Peyer's patch (tissue), 4 donors: Measurements from ENCODE around the gene GLI3.

Experiments
- POLR2A ChIP-seq, 2 donors: fragments of 450-650 bp; IDR thresholded peaks; one replicate each; pipeline ENCODE4 v1.5.1; 2017; ENCODE audit warnings: antibody characterized with exemption in 2 of 2, mild to moderate bottlenecking in 2 of 2, moderate library complexity in 2 of 2
- TF ChIP-seq, protein P1 (sequence below), 6 experiments: fragments of 450-650 bp in 4 of 6; fragments of 200-600 bp in 2 of 6; sonication (generic) in 1 of 6; IDR thresholded peaks; one replicate each; pipeline ENCODE4 v1.5.1; 2017 to 2019; ENCODE audit warnings: antibody characterized with exemption in 6 of 6, mild to moderate bottlenecking in 3 of 6, moderate library complexity in 1 of 6

DNA sequence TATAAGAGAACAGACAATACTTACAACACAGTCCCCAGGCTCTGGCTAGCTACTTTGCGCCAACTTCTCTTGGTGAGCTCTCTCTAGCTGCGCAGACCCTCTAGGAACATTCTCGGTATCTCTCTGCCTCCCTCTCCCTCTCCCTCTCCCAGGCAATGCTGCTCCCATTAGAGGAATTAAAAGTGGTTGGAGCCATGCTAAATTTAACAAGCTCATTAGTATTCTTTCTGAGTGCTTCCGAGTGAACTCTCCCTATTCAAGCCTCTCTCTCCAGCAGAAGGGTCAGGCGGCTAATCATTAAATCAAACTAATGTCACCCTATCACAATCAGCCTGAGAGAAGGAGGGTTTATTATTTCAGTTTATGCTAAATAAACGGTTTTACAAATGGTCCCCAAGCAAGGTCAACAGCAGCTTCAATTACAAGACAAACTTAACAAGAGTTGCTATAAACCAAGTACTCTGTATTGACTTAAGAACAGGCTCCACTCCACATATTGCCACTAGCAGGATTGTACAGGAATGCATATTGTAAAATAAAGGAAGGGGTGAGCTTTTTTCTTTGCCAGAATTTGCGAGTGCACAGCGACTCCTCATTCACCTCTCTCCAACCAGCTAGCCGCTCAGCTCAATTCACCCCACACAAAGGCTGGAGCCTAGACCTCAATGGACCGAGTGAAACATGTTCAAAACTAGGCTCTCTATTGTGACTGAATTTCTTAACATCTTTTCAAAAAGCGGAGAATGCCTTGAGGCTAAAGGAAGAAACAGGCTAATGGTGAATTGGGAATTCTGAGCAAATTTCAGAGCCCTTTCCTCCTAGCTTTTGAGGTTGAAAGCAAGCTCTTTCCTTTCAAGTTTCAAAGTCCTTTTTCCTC is 84.4 kb downstream of the GLI3 start:
- TF ChIP-seq, protein P1, sequence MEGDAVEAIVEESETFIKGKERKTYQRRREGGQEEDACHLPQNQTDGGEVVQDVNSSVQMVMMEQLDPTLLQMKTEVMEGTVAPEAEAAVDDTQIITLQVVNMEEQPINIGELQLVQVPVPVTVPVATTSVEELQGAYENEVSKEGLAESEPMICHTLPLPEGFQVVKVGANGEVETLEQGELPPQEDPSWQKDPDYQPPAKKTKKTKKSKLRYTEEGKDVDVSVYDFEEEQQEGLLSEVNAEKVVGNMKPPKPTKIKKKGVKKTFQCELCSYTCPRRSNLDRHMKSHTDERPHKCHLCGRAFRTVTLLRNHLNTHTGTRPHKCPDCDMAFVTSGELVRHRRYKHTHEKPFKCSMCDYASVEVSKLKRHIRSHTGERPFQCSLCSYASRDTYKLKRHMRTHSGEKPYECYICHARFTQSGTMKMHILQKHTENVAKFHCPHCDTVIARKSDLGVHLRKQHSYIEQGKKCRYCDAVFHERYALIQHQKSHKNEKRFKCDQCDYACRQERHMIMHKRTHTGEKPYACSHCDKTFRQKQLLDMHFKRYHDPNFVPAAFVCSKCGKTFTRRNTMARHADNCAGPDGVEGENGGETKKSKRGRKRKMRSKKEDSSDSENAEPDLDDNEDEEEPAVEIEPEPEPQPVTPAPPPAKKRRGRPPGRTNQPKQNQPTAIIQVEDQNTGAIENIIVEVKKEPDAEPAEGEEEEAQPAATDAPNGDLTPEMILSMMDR (IDR thresholded peaks at IDR 0.05), result no peak
- no peak for TF ChIP-seq POLR2A (IDR thresholded peaks at IDR 0.05)
